Measurements from ENCODE around the gene AMZ2.
A peak's percentile ranks its signal among the peaks of the same experiment; 100 is the strongest.
"Not testable (repeated sequence)": the region's sequence is repeated elsewhere in the genome, so short reads cannot be mapped to it uniquely, and the experiment has no call there.

The AMZ2 gene

GRCh38 chr17:68255151-68255550 is 7.3 kb downstream of the AMZ2 start:
- DNase-seq: no peak

- no peak for DNase-seq
Observed at GRCh38 chr17:68255731-68256538, 8.1 kb downstream of the AMZ2 start.

DNA sequence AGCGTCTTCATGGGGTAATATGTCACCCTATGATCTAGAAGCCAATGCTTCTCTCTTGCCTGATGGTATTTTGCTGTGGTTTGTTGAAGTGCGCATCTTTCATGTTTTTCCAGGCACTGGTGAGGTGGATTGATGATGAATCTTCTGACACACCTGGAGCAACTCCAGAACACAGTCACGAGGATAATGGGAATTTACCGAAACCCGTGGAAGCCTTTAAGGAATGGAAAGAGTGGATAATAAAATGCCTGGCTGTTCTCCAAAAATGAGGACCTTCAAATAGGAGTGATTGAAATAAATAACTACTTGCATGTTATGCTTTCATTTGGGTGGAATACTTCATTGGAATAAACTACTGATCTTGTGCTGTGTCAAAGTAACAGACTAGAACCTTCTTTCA is 8.9 kb downstream of the AMZ2 start:
- not testable (repeated sequence) for DNase-seq

GRCh38 chr17:68257934-68258333 is 10.1 kb downstream of the AMZ2 start:
- DNase-seq: no peak

DNA sequence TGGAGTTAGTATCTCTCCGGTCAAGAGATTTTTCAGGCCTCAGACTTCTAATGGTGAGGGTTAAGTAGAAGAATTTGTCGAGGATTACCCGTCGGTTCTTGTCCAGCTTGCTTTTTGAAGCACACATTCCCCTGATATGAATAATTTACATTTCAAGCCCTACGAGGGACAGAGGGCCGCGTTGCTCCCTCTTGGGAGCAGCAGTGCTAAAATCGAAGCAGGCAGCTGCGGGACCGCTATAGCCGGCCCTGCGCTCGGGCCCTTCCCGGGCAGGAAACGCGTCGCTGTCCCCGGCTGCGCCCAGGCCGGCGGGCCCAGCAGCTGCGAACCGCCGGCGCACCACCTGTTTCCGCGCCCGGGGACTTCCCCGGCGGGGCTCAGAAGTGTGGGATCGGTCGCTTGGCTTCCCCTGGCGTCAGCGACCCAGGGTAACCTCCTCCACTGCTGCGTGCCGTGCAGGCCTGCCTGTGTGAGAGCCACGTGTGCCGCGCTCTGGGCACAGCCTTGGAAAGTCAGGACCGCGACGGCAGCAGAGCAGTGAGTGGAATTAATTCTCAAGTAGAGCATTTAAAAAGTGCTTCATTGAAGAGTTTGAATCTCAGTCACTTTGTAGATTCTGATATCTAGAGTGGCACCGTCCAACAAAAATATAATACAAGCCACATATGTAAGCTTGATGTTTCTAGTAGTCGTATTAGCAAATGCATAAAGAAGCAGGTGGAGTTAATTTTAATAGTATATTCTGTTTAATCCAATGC is 11.2 kb downstream of the AMZ2 start:
- peak; percentile 73 for DNase-seq

DNA sequence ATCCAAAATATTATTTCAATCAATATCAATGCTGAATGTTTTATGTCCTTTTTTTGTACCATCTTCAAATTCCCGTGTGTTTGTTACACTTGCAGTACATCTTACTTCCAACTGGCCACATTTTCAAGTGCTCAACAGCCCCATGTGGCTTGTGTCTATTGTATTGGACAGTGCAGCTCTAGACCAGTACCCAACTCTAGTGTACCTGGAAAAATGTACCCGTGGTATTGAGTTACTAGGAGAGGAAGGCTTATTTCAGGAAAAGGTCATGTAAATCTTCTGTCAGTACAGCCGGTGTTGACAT is 11.8 kb downstream of the AMZ2 start:
- DNase-seq: peak; percentile 52

GRCh38 chr17:68260051-68260762 is 12.4 kb downstream of the AMZ2 start:
- DNase-seq: peak; percentile 65

GRCh38 chr17:68262467-68262866 is 14.6 kb downstream of the AMZ2 start:
- DNase-seq: not testable (repeated sequence)

DNA sequence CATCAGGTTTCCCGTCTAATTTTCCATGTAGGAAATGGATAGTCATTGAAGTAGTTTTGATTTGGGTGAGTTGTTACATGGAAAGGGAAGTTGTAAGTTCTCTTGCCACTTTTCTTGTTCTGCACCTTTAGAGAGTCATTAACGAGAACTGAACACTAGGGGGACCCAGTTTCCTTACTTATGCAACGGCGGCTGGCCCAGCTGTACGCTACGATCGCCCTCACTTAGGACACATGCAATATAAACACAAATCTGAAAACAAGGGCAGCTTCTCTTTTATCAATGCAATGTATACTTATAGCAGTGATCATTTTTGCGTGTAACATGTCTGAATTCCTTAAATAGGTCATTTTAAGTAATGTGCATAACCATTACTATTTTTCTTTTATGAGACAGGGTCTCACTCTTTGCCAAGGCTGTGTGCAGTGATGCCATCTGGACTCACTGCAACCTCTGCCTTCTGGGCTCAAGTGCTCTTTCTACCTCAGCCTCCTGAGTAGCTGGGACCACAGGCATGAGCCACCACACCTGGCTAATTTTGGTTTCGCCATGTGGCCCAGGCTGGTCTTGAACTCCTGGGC is 15.3 kb downstream of the AMZ2 start:
- DNase-seq: peak; percentile 66

DNA sequence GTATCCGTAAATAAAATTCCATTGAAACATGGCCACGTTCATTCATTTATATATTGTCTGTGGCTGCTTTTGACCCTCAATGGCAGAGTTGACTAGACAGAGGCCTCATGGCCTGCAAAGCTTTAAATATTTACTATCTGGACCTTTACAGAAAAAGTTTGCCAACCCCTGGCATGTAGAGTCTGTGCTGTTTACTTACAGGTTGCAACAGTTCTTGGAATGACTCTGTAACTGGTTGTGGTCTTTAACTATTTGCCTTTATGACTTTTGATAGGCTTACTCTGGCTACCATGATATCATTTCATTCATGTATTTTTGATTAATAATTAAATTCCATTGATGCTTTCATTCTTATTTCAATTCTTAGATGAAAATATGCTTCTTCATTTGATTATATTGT is 18.0 kb downstream of the AMZ2 start:
- not testable (repeated sequence) for DNase-seq

DNA sequence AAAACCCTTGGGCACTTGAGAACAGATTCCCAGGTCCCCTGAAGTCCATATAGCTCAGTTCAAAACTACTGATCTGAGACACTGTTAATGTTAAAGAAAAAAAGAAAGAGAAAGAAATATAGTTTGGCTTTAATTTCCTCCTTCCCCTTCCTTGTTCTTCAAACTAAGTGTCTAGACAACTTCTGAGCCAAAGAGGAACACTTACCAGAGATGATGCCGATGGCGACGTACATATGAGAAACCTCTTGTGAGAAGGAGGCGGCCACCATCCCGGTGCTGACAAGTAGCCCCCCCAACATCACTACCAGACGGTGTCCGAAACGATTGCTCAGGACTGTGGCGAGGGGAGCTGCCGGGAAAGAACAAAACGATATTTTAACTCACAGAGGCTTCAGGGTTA is 25.9 kb downstream of the AMZ2 start:
- DNase-seq: no peak

DNA sequence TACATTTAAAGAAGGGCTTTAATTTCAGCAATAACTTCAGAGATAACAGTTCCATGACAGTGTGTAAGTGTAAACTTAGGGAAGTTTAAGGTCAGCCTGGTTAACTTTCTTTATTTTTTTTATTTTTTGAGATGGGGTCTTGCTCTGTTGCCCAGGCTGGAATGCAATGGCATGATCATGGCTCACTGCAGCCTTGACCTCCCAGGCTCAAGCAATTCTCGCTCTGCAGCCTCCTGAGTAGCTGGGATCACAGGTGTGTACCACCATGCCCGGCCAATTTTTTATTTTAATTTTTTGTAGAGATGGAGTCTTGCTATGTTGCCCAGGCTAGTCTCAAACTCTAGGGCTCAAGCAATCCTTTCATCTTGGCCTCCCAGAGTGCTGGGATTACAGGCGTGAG is 28.5 kb downstream of the AMZ2 start:
- DNase-seq: not testable (repeated sequence)

GRCh38 chr17:68277807-68278206 is 30.0 kb downstream of the AMZ2 start:
- DNase-seq: peak; percentile 13

GRCh38 chr17:68281965-68282364 is 34.1 kb downstream of the AMZ2 start:
- DNase-seq: not testable (repeated sequence)

GRCh38 chr17:68288375-68288774 is 40.5 kb downstream of the AMZ2 start:
- DNase-seq: no peak

DNA sequence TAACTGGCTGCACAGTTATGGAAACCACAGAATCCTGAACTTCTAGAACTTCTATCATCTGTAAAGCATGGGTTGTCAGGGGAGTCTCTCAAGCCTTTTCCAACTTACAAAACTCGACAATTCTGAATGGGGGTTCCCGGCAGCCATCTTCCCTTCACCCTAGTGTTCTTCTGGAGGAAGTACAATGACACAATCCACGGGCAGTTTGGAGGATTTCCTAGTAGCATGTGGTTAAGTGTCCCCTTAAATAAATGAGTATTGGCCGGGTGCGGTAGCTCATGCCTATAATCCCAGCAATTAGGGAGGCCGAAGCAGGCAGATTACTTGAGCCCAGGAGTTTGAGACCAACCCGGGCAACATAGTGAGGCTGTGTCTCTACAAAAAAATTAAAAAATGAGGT is 41.0 kb downstream of the AMZ2 start:
- peak; percentile 25 for DNase-seq

- DNase-seq: peak; percentile 22
Observed at GRCh38 chr17:68289473-68289872, 41.6 kb downstream of the AMZ2 start.

DNA sequence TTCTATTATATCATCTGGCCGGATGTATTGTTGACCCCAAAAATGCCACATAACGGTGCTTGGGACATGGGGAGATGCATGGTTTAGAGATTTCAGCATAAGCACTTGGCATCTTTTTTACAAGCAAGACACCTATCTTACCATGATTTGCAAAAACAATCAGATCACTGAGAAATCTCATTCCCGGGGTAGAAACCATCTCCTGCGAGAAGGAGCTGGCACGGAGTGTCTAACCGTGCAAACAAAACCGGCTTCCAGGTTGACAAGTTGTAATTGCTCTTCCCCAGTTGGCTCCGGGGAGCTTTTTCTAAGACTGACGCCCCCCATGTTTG is 42.1 kb downstream of the AMZ2 start:
- DNase-seq: peak; percentile 49

DNA sequence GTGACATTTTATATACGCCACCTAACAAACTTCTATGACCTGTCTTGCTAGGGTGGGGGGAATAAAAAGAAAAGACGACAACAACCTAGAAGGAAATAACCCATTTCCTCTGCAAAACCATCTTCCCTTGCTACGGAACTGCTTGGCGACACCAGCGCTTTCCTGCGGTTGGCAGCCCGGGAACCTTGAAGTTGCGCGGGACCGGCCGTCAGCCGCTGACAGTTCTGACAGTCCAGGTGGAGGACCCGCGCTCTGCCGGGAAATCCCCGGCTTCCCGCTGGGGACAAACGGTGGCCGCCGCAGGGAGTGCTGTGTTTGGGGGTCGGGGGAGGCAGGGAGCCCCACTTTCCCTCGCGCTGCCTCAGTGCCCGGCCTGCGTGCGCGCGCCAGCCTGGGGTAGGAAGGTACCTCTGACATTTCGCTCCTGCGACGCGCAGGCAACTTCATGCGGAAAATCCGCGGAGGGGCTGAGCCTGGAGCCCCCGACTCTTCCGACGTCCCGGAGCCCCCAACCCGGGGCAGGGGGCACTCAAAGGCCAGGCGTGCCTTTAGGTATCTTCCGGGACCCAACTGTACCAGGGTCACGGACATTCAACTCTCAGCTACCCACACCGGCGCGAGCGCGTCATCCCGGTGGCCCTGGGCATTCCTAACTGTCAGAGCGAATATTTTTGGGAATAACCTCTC is 42.6 kb downstream of the AMZ2 start:
- DNase-seq: no peak

- DNase-seq: peak; percentile 89
Observed at GRCh38 chr17:68290955-68291835, 43.4 kb downstream of the AMZ2 start, which contains the start of the genes ARSG and SLC16A6. Gene ARSG, plus strand, starts transcription at chr17:68291495. Its CDS starts 15,999 bp downstream, at chr17:68307494. Gene SLC16A6, minus strand, starts transcription at chr17:68291127. Its CDS starts 12,807 bp downstream, at chr17:68278320.
